Left forelimb (tissue), 1 donor: Measurements from ENCODE around the gene WSB1.
"Not testable (repeated sequence)": the region's sequence is repeated elsewhere in the genome, so short reads cannot be mapped to it uniquely, and the experiment has no call there.

Experiments used
- DNase-seq: peaks from one replicate; pipeline ENCODE4 v3.0.0-alpha.2; 2018; ENCODE audit warnings: low spot score

The WSB1 gene

DNA sequence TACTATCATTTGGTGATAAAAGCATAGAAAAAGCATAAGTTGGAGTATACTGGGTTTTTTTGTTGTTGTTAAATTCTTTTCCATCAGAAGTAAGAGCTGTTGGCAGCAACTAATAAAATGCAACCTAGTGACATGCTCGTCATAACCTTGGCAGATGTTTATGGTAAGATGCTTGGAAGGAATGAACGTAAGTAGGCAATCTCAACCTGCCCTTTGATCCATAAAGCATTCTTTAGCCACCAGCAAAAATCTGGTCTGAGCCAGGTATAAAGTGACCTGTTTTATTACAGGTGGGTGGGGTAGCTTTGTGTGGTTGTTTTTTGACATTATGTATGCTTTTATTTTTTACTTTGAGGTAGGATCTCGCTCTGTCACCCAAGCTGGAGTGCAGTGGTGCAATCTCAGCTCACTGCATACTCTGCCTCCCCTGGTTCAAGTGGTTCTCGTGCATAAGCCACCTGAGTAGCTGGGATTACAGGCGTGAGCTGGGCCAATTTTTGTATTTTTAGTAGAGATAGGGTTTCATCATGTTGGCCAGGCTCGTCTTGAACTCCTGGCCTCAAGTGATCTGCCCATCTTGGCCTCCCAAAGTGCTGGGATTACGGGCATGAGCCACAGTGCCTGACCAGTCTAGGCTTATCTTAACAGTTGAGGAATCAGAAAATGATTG, 22.0 kb downstream of the WSB1 start:
- no peak for DNase-seq

DNA sequence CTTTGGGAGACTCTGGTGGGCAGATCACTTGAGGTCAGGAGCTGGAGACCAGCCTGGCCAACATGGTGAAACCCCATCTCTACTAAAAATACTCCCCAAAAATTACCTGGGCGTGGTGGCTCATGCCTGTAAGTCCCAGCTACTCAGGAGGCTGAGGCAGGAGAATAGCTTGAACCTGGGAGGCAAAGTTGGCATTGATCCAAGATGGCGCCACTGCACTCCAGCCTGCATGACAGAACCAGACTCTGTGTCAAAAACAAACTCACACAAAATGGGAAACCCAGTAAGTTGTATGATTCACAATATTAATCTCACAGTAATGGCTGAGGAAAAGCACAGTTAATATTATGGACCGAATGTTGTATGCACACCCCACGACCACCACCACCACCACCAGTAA, 24.3 kb downstream of the WSB1 start:
- DNase-seq = no peak

DNA sequence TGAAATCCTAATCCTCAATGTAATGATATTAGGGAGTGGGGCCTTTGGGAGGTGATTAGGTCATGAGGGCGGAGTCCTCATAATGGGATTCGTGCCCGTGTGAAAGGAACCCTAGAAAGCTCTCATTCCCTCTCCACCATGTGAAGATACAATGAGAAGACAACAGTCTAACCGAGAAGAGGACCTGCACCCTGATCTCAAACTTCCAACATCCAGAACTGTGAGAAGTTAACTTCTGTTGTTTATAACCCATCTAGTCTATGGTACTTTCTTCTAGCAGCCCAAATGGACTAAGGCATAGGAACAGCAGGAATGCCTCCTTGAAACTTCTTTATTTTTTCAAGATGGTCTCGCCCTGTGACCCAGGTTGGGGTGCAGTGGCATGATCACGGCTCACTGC, 24.7 kb downstream of the WSB1 start:
- no peak for DNase-seq

- peak; percentile 79 for DNase-seq
Observed at GRCh38 chr17:27319541-27320221, 25.8 kb downstream of the WSB1 start.

DNA sequence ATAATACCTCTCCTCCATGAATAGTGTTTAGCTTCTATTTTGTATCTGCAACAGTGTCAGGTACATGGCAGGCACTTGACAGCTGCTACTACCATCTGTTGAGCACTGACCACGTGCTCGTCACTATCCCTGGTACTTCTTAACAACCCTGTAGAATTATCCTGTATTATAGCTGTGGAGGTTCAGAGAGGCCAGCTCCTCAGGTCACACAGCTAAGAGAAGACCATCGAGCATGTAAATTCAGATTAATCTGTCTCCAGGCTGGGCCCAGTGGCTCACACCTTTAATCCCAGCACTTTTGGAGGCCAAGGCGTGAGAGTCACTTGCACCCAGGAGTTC, 26.3 kb downstream of the WSB1 start:
- DNase-seq = no peak

GRCh38 chr17:27321372-27321771, 27.5 kb downstream of the WSB1 start:
- no peak for DNase-seq

GRCh38 chr17:27322026-27322425, 28.1 kb downstream of the WSB1 start:
- DNase-seq = no peak

GRCh38 chr17:27322690-27323508, 29.0 kb downstream of the WSB1 start:
- DNase-seq = no peak

DNA sequence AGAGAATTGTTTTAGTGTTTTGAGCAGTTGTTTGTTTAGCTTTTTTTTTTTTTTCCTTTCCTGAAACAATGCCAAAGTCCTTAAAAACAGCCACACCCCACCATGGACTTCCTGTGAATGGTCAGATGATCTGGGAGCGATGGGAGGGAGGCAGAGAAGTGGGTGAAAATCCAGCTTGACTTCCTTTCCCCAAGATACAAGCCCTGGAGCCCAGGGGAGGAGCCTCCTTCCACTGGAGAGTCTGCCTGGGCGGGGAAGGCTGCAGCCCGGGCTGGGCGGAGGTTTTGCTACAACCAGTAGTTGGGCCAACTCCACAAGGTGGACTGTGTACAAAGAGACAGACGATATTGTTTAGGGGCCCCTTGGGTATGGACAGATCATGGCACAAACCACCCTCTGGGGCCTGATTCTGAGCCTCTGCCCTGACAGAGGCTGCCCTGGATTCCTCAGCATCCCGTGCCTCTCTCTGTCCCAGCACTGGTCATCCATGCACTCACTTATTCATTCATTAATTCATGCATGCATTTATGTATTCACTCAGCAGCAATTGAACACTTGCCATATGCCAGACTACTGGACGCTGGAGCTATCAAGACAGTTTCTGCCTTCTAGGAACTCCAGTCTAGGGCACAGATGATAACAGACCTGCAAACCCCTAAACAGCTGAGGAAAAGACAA, 29.8 kb downstream of the WSB1 start:
- no peak for DNase-seq

- DNase-seq = no peak
Observed at GRCh38 chr17:27324771-27325339, 30.9 kb downstream of the WSB1 start.

DNA sequence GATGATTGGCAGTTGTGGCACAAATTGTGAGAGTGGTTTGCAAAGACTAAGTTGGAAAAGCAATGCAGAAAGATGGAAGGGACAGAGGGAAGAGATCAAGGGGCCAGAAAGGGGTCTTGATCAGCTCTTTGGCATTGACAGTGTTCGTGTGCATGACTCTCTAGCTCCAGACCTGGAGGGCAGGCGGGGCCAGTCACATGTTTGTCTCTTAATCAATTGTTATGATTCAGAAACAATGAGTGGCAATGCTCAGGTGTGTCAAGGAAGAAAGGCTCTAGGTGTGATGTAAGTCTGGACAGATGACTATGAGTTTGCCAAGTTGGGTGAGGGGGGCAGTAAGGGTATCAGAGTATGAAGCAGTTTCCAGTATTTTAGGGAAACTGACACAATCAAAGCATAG, 32.1 kb downstream of the WSB1 start:
- DNase-seq = no peak

GRCh38 chr17:27326585-27326984, 32.7 kb downstream of the WSB1 start:
- no peak for DNase-seq

DNA sequence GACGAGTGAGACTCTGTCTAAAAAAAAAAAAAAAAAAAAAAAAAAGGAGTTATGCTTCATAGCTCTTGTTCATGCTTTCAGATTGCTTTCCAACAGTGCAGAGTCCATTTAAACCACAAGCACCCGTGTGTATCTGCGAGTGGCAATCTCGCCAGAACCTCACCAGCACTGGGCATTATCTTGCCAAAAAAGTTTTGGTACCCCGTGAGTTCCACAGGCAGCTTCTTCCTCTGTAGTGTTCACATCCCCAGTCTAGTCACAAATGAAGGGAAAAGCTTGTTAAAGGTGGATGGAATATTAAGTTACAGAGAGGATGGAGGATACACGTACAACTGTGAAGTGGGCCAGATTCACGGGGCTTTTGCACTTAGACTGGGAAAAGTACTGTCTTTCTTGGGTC, 33.5 kb downstream of the WSB1 start:
- no peak for DNase-seq

DNA sequence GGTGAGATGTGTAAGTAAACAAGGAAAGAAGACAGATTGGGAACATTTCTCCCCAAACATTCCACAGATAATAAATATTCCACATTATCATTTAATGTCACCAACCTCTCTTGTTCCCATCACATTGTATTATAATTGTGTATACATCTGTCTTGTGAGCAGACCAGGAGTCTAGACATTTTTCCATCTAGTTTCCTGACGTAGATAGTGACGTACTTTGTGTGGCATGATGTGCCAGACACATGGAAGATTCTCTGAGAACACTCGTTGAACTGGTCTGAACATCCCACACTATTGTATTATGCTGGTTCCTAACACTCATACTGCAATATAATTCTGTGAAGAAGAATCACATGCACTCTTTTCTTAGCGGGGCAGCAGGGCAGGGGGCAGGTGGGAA, 34.0 kb downstream of the WSB1 start:
- DNase-seq = no peak

DNA sequence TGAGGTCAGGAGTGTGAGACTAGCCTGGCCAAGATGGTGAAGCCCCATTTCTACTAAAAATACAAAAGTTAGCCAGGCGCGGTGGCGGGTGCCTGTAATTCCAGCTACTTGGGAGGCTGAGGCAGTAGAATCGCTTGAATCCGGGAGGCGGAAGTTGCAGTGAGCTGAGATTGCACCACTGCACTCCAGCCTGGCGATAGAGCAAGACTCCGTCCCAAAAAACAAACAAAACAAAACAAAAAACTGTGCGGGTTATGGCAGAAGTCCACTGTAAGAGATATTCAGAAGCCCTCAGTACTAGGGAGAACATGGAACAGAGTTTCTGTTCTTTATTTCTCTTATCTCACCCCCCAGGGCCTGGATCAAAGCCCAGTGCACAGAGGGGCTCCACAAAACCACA, 34.8 kb downstream of the WSB1 start:
- not testable (repeated sequence) for DNase-seq

DNA sequence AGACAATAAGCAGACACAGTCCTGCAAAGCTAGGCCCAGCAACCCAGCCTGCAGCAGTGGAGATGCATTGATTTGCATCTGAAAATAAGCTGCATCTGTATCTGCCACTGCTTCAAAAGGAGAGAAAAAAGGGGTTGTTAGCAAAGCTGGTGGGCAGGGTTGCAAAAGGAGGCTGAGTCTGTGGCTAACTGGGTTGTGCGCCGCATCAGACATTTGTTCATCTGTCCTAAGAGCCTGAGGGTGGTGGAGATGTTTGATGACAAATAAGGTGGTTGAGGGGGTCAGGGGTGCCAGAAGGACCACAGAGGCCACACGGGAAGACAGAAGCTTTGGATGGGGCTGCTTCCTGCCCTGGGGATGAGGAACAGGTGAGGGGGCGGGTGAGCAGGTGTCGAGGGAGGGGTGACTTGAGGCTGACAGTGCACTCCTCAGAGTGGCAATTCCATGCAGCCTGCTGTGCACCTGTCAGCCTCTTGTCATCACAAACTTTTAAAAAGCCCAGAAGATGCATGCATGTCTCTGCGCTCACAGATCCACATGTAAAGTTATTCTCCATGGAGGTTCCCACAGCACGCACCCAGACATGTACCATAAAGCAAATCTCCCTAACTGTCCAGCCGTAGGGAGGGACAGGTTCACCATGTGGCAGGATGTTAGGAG, 35.4 kb downstream of the WSB1 start:
- no peak for DNase-seq

DNA sequence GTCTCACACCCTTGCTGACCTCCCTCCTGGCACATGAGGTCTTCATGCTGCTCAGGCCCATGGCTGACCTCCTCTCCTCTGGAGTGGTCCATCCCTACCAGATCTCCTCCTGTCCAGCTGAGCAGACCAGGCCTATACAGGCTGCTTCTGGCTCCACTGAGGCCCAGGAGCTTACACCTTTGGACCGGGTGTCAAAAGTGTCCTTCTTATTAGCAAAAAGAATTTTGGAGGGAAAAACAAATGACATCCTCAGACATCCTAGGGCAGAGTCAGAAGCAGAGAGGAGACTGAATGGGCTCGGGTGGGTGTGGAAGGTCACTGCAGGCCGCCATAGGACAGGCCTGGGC, 38.1 kb downstream of the WSB1 start:
- DNase-seq = no peak

- peak; percentile 95 for DNase-seq
Observed at GRCh38 chr17:27332485-27333409, 38.8 kb downstream of the WSB1 start.

DNA sequence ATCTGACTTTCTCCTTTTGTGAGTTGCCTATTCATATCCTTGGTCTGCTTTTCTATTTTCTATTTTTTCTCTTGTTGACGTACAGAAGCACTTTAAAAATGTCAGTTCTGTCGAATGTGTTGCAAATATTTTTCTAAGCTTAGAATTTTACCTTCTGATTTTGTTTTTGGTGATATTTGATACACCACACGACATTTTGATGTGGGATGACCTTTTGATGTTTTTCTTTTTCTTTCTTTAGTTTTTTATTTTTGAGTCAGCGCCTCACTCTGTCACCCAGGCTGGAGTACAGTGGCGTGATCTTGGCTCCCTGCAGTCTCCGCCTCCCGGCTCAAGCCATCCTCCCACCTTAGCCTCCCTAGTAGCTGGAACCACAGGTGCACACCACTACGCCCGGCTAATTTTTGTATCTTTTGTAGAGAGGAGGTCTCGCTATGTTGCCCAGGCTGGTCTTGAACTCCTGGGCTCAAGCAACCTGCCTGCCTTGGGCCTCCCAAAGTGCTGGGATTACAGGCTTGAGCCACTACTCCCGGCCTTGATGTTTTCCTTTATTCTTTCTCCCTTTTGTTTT, 39.6 kb downstream of the WSB1 start:
- DNase-seq = no peak

- no peak for DNase-seq
Observed at GRCh38 chr17:27336184-27336583, 42.3 kb downstream of the WSB1 start.
